ENCODE measurements around the gene PLXNA1.

DNA sequence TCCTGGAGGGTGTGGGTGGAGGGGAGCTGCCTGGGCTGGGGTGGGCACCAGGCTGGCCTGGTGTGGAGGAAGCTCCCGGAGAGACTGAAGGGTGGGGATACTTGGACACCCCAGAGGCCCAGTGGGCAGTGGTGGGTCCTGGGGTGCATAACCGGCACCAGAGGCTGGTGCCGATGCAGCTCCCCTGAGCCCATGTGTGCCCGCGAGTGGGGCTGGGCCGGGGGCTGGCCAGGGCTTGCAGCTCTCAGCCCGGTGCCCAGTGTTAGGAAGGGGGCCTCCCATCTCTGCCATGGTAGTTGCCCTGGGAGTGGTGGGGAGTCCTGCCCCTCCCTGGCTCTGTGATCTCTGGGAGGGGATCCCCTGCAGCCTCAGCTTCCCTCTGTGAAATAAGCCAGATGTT, 9.3 kb downstream of the PLXNA1 start:
- TF ChIP-seq ZNF24 (tag by site-specific recombination; IDR thresholded peaks at IDR 0.05), result no peak
- TF ChIP-seq, protein P1, sequence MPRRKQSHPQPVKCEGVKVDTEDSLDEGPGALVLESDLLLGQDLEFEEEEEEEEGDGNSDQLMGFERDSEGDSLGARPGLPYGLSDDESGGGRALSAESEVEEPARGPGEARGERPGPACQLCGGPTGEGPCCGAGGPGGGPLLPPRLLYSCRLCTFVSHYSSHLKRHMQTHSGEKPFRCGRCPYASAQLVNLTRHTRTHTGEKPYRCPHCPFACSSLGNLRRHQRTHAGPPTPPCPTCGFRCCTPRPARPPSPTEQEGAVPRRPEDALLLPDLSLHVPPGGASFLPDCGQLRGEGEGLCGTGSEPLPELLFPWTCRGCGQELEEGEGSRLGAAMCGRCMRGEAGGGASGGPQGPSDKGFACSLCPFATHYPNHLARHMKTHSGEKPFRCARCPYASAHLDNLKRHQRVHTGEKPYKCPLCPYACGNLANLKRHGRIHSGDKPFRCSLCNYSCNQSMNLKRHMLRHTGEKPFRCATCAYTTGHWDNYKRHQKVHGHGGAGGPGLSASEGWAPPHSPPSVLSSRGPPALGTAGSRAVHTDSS (tag by site-specific recombination; IDR thresholded peaks at IDR 0.05), result no peak
- TF ChIP-seq OVOL3 (tag by site-specific recombination; IDR thresholded peaks at IDR 0.05), result no peak
- TF ChIP-seq, protein P2, sequence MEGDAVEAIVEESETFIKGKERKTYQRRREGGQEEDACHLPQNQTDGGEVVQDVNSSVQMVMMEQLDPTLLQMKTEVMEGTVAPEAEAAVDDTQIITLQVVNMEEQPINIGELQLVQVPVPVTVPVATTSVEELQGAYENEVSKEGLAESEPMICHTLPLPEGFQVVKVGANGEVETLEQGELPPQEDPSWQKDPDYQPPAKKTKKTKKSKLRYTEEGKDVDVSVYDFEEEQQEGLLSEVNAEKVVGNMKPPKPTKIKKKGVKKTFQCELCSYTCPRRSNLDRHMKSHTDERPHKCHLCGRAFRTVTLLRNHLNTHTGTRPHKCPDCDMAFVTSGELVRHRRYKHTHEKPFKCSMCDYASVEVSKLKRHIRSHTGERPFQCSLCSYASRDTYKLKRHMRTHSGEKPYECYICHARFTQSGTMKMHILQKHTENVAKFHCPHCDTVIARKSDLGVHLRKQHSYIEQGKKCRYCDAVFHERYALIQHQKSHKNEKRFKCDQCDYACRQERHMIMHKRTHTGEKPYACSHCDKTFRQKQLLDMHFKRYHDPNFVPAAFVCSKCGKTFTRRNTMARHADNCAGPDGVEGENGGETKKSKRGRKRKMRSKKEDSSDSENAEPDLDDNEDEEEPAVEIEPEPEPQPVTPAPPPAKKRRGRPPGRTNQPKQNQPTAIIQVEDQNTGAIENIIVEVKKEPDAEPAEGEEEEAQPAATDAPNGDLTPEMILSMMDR (tag by site-specific recombination; IDR thresholded peaks at IDR 0.05), result no peak
- no peak for TF ChIP-seq ZBTB49 (tag by site-specific recombination; IDR thresholded peaks at IDR 0.05; ENCODE audit: low read depth)
- TF ChIP-seq ZNF174 (tag by site-specific recombination; IDR thresholded peaks at IDR 0.05), result no peak

Measured in HEK293 (cell line).